Cortex of kidney (tissue), 1 donor: ENCODE results near the gene FBF1.
"Not testable (repeated sequence)": the region's sequence is repeated elsewhere in the genome, so short reads cannot be mapped to it uniquely, and the experiment has no call there.

ENCODE experiments used
- DNase-seq: peaks from one replicate; lab custom pipeline; 2025; lab: John Stamatoyannopoulos, UW

The FBF1 gene

GRCh38 chr17:75895370-75896155 is 45.3 kb downstream of the FBF1 start:
- no peak for DNase-seq

- no peak for DNase-seq
Measured at GRCh38 chr17:75894049-75894733, 46.7 kb downstream of the FBF1 start.

GRCh38 chr17:75893305-75894048 is 47.4 kb downstream of the FBF1 start:
- DNase-seq: no peak

- DNase-seq: no peak
Measured at GRCh38 chr17:75892556-75893224, 48.2 kb downstream of the FBF1 start.

GRCh38 chr17:75891605-75892555 is 49.0 kb downstream of the FBF1 start:
- DNase-seq: no peak

- no peak for DNase-seq
Measured at GRCh38 chr17:75891022-75891604, 49.7 kb downstream of the FBF1 start.

- DNase-seq: no peak
Measured at GRCh38 chr17:75889454-75889853, 51.4 kb downstream of the FBF1 start.

GRCh38 chr17:75888484-75888883 is 52.4 kb downstream of the FBF1 start:
- DNase-seq: no peak

- not testable (repeated sequence) for DNase-seq
Measured at GRCh38 chr17:75885860-75886259, 55.0 kb downstream of the FBF1 start.

- DNase-seq: no peak
Measured at GRCh38 chr17:75885431-75885830, 55.4 kb downstream of the FBF1 start.

GRCh38 chr17:75881678-75882454 is 59.0 kb downstream of the FBF1 start:
- no peak for DNase-seq

GRCh38 chr17:75880266-75880665 is 60.6 kb downstream of the FBF1 start:
- no peak for DNase-seq

GRCh38 chr17:75878174-75878998 is 62.5 kb downstream of the FBF1 start, which contains the start of gene TRIM47:
TRIM47 (minus strand) TSS chr17:75878581; CDS start chr17:75878548, 33 bp downstream.
- no peak for DNase-seq

GRCh38 chr17:75877752-75878173 is 63.1 kb downstream of the FBF1 start:
- no peak for DNase-seq

GRCh38 chr17:75876938-75877751 is 63.7 kb downstream of the FBF1 start:
- DNase-seq: no peak

GRCh38 chr17:75876190-75876937 is 64.5 kb downstream of the FBF1 start:
- no peak for DNase-seq

- DNase-seq: no peak
Measured at GRCh38 chr17:75875940-75876189, 65.0 kb downstream of the FBF1 start.
